A549 treated with CpdA at 1 μM for 4 hours (cell line): Measurements from ENCODE around the gene TRIM64C. TPM values are rescaled to one million over a fixed set of nuclear protein-coding genes. Genes with fewer than 3 reads are reported as not detected.

Source experiments
- total RNA-seq: library from RNA; stranded (reverse); fragments of 200-300 nt; extraction: Qiagen RNA extraction; gene quantifications from 5 replicates; pipeline ENCODE4 v1.2.3, GENCODE V29; 2022; ENCODE audit warnings: low read depth

Gene TRIM64C, protein sequence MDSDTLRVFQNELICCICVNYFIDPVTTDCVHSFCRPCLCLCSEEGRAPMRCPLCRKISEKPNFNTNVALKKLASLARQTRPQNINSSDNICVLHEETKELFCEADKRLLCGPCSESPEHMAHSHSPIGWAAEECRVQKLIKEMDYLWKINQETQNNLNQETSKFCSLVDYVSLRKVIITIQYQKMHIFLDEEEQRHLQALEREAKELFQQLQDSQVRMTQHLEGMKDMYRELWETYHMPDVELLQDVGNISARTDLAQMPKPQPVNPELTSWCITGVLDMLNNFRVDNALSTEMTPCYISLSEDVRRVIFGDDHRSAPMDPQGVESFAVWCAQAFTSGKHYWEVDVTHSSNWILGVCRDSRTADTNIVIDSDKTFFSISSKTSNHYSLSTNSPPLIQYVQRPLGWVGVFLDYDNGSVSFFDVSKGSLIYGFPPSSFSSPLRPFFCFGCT
- total RNA-seq: not detected in 5 replicates

DNA sequence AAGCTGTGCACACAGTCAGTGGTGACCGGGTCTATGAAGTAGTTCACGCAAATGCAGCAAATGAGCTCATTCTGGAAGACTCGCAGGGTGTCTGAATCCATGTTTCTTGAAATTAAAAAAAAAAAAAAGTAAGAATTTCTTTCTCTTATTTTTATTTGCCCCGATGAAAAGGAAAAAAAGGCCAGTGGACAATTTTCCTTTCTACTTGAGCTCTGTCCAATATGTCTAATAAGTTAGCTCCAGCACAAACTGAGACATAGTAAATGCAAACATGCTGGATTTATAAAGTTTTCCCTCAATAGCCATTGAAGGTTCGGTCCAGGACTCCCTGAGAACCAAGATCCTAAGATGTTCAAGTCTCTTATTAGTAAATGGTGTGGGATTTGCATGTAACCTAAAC lies at the start of gene TRIM64C:
TRIM64C (minus strand) TSS at position 101 of the 400 bp plus-strand sequence; CDS start at position 101, 0 bp downstream.

DNA sequence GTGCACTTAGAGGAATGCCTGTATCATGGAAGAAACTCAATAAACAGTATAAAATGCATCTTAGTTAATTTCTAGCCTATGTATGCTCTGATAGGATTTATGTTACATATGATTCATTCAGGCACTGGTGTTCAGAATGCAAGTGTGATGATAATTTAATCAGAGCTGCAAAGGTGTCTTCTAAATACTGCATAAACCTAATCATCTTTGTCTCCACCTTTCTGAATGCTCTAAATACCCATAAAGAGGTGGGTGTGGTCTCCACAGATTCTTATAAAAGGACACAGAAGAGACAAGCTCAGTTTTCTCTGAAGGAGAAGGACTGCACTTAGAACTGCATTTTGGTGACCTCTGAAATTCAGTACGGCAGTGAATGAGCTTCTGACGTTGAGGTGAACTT lies 30.4 kb downstream of the TRIM64C start, which contains the start of gene TRIM49B:
TRIM49B (plus strand) TSS at position 301 of the 400 bp plus-strand sequence. CDS start 2,777 bp downstream, outside the sequence.

Other genes with a start within 250 kb of the TRIM64C start
- gene TRIM51G, start 75.2 kb downstream of the TRIM64C start, total RNA-seq: not detected in 5 replicates
- gene TRIM49B, start 30.3 kb downstream of the TRIM64C start, total RNA-seq: not detected in 5 replicates
- gene FOLH1, start 149.5 kb upstream of the TRIM64C start, total RNA-seq: not detected in 5 replicates